HUES64 (cell line): ENCODE results near the gene APOBEC2.

Experiments used
- H3K27ac ChIP-seq: 2 replicates; pipeline ENCODE4 v1.7.0; 2013; ENCODE audit warnings: low read depth, low read length, inconsistent platforms
- H3K27me3 ChIP-seq: 2 replicates; pipeline ENCODE4 v1.6.1; 2013; ENCODE audit warnings: mild to moderate bottlenecking, low read length; ENCODE audit not compliant: insufficient read depth
- H3K36me3 ChIP-seq: 2 replicates; pipeline ENCODE4 v1.6.1; 2013; ENCODE audit warnings: mild to moderate bottlenecking, low read length; ENCODE audit not compliant: insufficient read depth
- H3K4me1 ChIP-seq: 2 replicates; pipeline ENCODE4 v1.6.1; 2013; ENCODE audit warnings: mild to moderate bottlenecking, low read length, moderate library complexity; ENCODE audit not compliant: insufficient read depth
- H3K4me3 ChIP-seq: 2 replicates; pipeline ENCODE4 v1.5.1; 2013; ENCODE audit warnings: mild to moderate bottlenecking, low read length, moderate library complexity
- H3K9ac ChIP-seq: 2 replicates; pipeline ENCODE4 v1.6.1; 2013; ENCODE audit warnings: mild to moderate bottlenecking, low read depth, low read length
- H3K9me3 ChIP-seq: 2 replicates; pipeline ENCODE4 v1.6.1; 2013; ENCODE audit warnings: low read depth, low read length; ENCODE audit not compliant: insufficient read depth
- WGBS: fragments of 150-250, 120-280 bp; methylation state at CpG from one replicate; pipeline ENCODE4 v1.1.7; 2013; ENCODE audit warnings: missing lambda C conversion rate; 5-methylcytosine and 5-hydroxymethylcytosine counted together

The APOBEC2 gene

GRCh38 chr6:41038205-41038604, 14.8 kb upstream of the APOBEC2 start:
- WGBS = 88% methylated on average over 3 of the region's 3 CpGs
- Histone ChIP-seq H3K27me3 (no peaks in the 10 kb centered on the region), H3K36me3 (no peaks in the 10 kb centered on the region), H3K4me1 (peaks cover 4% of the 10 kb centered on the region; the same call in 1 of the 2 replicates), H3K9ac (no peak overlapping the region), H3K4me3 (no peak overlapping the region), H3K27ac (no peak overlapping the region), H3K9me3 (no peaks in the 10 kb centered on the region)

GRCh38 chr6:41039060-41039998, 13.7 kb upstream of the APOBEC2 start, which contains the start of gene UNC5CL:
Gene UNC5CL, minus strand, starts transcription at chr6:41039221. Its CDS starts 4,147 bp downstream, at chr6:41035074.
- Histone ChIP-seq H3K4me3 (no peak within 1 kb of the TSS), H3K36me3 (no peaks in the 10 kb centered on the region), H3K9me3 (no peaks in the 10 kb centered on the region), H3K9ac (no peak within 1 kb of the TSS), H3K27ac (no peak within 1 kb of the TSS), H3K4me1 (peaks cover 4% of the 10 kb centered on the region; the same call in 1 of the 2 replicates), H3K27me3 (no peaks in the 10 kb centered on the region)
- 76% methylated on average over 10 of the region's 10 CpGs for WGBS

GRCh38 chr6:41040101-41040939, 12.7 kb upstream of the APOBEC2 start:
- Histone ChIP-seq H3K27me3 (no peaks in the 10 kb centered on the region), H3K4me3 (no peak overlapping the region), H3K36me3 (no peaks in the 10 kb centered on the region), H3K9me3 (no peaks in the 10 kb centered on the region), H3K9ac (no peak overlapping the region), H3K4me1 (peaks cover 4% of the 10 kb centered on the region; the same call in 1 of the 2 replicates), H3K27ac (no peak overlapping the region)
- WGBS = 83% methylated on average over 6 of the region's 6 CpGs

- Histone ChIP-seq H3K27ac (no peak overlapping the region), H3K36me3 (no peaks in the 10 kb centered on the region), H3K4me1 (peaks cover 4% of the 10 kb centered on the region; the same call in 1 of the 2 replicates), H3K4me3 (no peak overlapping the region), H3K9ac (no peak overlapping the region), H3K9me3 (no peaks in the 10 kb centered on the region), H3K27me3 (no peaks in the 10 kb centered on the region)
- WGBS = 60% methylated on average over 1 of the region's 1 CpG
Observed at GRCh38 chr6:41040940-41041536, 12.0 kb upstream of the APOBEC2 start.

- Histone ChIP-seq H3K9me3 (no peaks in the 10 kb centered on the region), H3K4me1 (peaks cover 4% of the 10 kb centered on the region; the same call in 1 of the 2 replicates), H3K36me3 (no peaks in the 10 kb centered on the region), H3K9ac (no peak within 1 kb of the TSS), H3K4me3 (no peak within 1 kb of the TSS), H3K27me3 (no peaks in the 10 kb centered on the region), H3K27ac (no peak within 1 kb of the TSS)
- 93% methylated on average over 10 of the region's 10 CpGs for WGBS
Observed at GRCh38 chr6:41042226-41043055, 10.6 kb upstream of the APOBEC2 start, which contains the start of gene TSPO2. Gene TSPO2, plus strand, starts transcription at chr6:41042467. Its CDS starts 519 bp downstream, at chr6:41042986.

- no peaks in the 10 kb centered on the region for H3K9me3 ChIP-seq
- H3K4me3 ChIP-seq = no peak overlapping the region
- peaks cover 4% of the 10 kb centered on the region; the same call in 1 of the 2 replicates for H3K4me1 ChIP-seq
- no peak overlapping the region for H3K27ac ChIP-seq
- WGBS = 92% methylated on average over 3 of the region's 3 CpGs
- no peaks in the 10 kb centered on the region for H3K36me3 ChIP-seq
- H3K9ac ChIP-seq = no peak overlapping the region
- H3K27me3 ChIP-seq = no peaks in the 10 kb centered on the region
Observed at GRCh38 chr6:41043151-41043550, 9.9 kb upstream of the APOBEC2 start.

GRCh38 chr6:41045664-41046063, 7.3 kb upstream of the APOBEC2 start:
- Histone ChIP-seq H3K27ac (no peak overlapping the region), H3K9ac (no peak overlapping the region)
- 90% methylated on average over 3 of the region's 5 CpGs for WGBS

GRCh38 chr6:41046084-41046483, 6.9 kb upstream of the APOBEC2 start:
- Histone ChIP-seq H3K36me3 (no peaks in the 10 kb centered on the region), H3K9me3 (no peaks in the 10 kb centered on the region), H3K4me1 (no peaks in the 10 kb centered on the region), H3K4me3 (no peak overlapping the region), H3K27me3 (no peaks in the 10 kb centered on the region), H3K27ac (no peak overlapping the region), H3K9ac (no peak overlapping the region)
- WGBS = 94% methylated on average over 1 of the region's 1 CpG

More at GRCh38 chr6:41045664-41046063, 7.3 kb upstream of the APOBEC2 start:
- Histone ChIP-seq H3K4me1 (no peaks in the 10 kb centered on the region), H3K9me3 (no peaks in the 10 kb centered on the region), H3K27me3 (no peaks in the 10 kb centered on the region), H3K4me3 (no peak overlapping the region), H3K36me3 (no peaks in the 10 kb centered on the region)

GRCh38 chr6:41047306-41047705, 5.7 kb upstream of the APOBEC2 start:
- H3K9me3 ChIP-seq = no peaks in the 10 kb centered on the region
- H3K27me3 ChIP-seq = no peaks in the 10 kb centered on the region
- no peak overlapping the region for H3K9ac ChIP-seq
- no peaks in the 10 kb centered on the region for H3K4me1 ChIP-seq
- no peak overlapping the region for H3K4me3 ChIP-seq
- H3K36me3 ChIP-seq = no peaks in the 10 kb centered on the region
- no peak overlapping the region for H3K27ac ChIP-seq
- WGBS = 88% methylated on average over 2 of the region's 2 CpGs
